GM19193 (cell line): Measurements from ENCODE around the gene CDC42SE1.

Experiments used
- POLR2A ChIP-seq: IDR thresholded peaks from 4 replicates; pipeline ENCODE4 v1.6.1; 2011; ENCODE audit not compliant: insufficient read depth, insufficient read length; ENCODE audit errors: extremely low read depth

Gene CDC42SE1

GRCh38 chr1:151059109-151060006 is at the start of gene CDC42SE1:
TSS of gene CDC42SE1 (minus strand) at chr1:151059622. CDS start at chr1:151055730, 3,892 bp downstream.
- TF ChIP-seq POLR2A, result peak; percentile 88

DNA sequence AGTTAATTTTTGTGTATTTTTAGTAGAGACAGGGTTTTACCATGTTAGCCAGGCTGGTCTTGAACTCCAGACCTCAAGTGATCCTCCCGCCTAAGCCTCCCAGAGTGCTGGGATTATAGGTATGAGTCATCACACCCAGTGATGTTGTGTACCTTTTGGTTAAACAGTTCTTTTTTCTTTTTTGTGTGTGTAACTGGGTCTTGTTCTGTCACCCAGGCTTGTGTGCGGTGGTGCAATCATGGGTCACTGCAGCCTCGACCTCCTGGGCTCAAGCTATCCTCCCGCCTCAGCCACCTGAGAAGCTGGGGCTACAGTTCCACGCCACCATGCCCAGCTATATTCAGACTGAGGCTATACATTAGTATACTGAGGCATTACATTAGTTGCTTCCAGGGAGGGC is 48.9 kb upstream of the CDC42SE1 start:
- TF ChIP-seq POLR2A, result no peak

DNA sequence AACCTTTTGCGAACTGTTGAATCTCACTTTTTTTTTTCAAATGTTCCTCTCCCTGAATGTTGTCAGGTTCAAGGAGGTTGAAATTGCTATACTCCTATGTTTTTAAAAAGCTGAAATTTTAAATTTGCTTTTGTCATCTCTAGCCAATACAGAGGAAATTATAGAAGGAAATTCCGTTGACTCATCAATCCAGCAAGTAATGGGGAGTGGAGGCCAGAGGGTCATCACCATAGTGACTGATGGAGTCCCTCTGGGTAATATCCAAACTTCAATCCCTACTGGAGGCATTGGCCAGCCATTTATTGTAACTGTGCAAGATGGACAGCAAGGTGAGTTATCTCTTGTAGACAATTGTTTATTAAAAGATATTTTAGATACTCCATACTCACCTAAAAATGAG is 47.5 kb upstream of the CDC42SE1 start:
- no peak for TF ChIP-seq POLR2A

DNA sequence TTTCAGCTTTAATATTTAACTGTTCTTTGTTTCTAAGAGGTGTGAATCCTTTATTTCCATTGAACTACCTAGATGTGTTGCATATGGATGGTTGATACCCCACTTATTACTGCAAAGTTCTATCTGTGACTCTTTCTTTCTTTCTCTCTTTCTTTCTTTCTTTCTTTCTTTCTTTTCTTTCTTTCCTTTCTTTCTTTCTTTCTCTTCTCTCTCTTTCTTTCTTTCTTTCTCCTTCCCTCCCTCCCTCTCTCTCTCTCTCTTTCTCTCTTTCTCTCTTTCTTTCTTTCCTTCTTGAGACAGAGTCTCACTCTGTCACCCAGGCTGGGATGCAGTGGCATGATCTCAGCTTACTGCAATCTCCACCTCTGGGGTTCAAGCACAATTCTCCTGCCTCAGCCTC is 45.2 kb upstream of the CDC42SE1 start:
- no peak for TF ChIP-seq POLR2A

DNA sequence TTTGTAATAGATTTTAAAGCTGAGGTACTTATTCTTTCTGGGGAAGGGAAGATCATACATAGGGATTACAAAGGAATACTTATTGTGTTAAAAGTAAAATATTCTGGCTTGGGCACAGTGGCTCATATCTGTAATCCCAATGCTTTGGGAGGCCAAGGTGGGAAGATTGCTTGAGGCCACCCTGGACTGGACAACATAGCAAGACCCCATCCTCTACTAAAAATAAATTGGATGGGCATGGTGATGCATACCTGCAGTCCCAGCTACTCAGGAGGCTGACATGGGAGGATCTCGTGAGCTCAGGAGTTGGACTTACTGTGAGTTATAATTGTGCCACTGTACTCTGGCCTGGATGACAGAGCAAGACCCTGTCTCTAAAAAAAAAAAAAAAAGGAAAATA is 38.7 kb upstream of the CDC42SE1 start:
- no peak for TF ChIP-seq POLR2A

DNA sequence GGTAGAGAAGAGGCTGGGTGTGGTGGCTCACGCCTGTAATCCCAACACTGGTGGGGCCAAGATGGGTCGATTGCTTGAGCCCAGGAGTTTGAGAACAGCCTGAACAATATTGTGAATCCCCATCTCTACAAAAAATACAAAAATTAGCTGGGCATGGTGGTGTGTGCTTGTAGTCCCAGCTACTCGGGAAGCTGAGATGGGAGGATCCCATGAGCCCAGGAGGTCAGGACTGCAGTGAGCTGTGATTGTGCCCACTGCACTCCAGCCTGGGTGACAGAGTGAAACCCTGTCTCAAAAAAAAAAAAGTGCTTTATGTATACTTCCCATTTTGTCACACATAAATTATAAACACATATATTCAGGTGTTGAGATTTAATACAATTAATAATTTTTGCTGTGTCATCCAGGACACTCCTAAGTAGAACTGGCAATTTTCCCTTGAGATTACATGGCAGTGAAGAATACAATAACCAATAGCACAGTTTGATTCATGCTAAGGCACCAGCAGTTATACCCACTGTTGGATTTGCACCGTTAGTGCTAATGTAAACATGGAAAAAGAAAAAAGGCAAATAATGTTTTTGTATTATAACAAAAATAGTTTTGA is 26.6 kb upstream of the CDC42SE1 start:
- TF ChIP-seq POLR2A, result no peak

DNA sequence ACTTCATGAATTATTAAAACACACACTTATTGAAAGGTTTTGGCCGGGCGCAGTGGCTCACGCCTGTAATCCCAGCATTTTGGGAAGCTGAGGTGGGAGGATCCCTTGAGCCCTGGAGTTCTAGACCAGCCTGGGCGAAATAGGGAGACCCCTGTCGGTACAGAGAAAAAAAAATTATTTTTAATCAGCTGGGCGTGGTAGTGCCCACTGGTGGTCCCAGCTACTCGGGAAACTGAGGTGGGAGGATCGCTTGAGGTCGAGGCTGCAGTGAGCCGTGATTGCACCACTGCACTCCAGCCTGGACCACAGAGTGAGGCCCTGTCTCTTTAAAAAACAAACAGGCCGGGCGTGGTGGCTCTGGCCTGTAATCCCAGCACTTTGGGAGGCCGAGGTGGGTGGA is 12.8 kb upstream of the CDC42SE1 start:
- no peak for TF ChIP-seq POLR2A

DNA sequence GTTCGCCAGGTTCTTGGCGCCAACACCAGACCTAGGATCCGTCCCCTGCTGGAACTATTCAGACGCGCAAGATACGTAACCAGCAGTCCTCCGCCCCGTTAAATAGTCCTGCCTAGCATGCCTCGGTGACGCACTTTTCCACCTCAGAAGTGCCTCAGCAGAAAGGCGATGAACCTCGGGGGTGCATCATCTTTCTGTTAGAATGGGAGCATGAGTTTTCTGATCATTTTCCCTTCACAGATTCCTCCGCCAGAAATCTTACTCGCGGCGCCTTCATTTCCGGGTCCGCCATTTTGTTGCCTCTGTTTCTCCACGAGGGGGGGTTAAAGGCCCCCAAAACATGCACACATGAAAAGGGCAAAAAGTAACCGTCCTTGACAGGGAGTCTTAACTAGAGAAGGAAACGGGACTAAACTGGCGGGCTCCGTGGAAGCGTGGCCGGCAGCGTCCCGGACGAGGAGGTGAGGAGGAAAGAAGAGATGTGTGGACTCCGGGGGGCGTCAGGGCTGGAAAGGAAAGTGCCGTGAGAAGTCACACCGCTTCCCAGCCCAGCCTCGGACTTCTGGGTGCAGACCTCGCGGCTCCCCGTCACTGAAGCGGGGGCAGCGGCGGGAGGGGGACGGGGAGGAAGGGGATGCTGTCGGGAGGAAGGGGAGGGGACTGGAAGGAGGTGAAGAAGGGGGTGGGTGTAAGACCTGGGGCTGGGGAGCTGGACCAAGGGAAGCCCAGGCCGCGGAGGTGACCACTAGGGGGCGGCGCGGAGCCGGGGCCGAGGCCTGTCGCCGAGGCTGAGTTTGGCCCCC is 11.3 kb upstream of the CDC42SE1 start, which contains the start of gene GABPB2:
TSS of gene GABPB2 (plus strand) at position 288 of the 803 bp plus-strand sequence. CDS start 17,429 bp downstream, outside the sequence.
- TF ChIP-seq POLR2A, result peak; percentile 43

DNA sequence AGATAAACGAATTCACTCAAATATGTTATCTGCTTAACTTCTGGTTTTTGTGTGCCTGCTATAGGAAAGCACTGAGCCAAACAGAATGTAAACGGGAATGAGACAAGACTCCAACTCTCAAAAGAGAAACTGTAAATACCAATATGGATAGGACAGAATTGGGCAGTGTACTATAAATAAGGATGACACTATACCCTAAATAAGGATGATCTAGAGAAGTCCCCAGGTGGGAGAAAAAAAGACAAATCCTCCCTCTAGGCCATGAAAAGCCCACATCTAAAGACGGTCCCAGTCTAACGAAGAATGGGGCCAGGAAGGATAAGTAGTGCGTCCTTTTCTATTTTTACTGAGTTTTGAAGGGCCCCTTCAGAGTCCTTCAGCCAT is 9.7 kb upstream of the CDC42SE1 start:
- no peak for TF ChIP-seq POLR2A

DNA sequence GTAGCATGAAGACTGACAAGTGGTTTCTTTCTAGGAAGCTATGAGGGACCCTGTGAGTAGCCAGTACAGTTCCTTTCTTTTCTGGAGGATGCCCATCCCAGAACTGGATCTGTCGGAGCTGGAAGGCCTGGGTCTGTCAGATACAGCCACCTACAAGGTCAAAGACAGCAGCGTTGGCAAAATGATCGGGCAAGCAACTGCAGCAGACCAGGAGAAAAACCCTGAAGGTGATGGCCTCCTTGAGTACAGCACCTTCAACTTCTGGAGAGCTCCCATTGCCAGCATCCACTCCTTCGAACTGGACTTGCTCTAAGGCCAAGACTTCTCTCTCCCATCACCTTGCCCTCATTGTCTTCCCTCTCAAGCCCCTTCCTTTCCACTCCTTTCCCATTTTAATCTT is 7.8 kb upstream of the CDC42SE1 start:
- TF ChIP-seq POLR2A, result no peak

DNA sequence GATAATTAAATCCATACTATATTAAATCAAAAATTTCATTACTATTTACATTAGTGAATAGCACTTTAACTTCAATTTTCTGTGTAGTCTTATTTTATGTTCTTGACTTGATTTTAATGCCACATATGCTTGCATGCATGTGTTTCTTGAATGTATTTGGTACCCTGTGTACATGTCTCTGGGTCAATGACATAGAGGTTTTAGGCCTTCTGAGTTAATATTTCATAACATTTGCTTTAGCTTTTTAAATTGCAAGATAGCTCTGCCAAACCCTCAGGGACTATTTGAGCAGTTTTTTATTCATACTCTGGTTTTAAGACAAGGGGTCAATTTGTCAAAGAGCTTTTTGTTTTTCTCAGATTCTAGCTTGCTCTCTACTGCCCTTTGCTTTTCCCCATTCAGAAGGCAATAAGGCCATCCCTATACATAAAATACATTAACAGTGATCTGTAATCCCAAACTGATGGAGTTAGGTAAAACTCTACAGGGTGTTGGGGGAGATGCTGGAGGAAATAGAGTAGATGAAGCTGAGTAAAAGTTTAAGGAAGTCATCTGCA is 5.7 kb upstream of the CDC42SE1 start:
- TF ChIP-seq POLR2A, result no peak

GRCh38 chr1:151062741-151063371 is 3.4 kb upstream of the CDC42SE1 start:
- TF ChIP-seq POLR2A, result no peak

- no peak for TF ChIP-seq POLR2A
Measured at GRCh38 chr1:151061704-151062103, 2.3 kb upstream of the CDC42SE1 start.

DNA sequence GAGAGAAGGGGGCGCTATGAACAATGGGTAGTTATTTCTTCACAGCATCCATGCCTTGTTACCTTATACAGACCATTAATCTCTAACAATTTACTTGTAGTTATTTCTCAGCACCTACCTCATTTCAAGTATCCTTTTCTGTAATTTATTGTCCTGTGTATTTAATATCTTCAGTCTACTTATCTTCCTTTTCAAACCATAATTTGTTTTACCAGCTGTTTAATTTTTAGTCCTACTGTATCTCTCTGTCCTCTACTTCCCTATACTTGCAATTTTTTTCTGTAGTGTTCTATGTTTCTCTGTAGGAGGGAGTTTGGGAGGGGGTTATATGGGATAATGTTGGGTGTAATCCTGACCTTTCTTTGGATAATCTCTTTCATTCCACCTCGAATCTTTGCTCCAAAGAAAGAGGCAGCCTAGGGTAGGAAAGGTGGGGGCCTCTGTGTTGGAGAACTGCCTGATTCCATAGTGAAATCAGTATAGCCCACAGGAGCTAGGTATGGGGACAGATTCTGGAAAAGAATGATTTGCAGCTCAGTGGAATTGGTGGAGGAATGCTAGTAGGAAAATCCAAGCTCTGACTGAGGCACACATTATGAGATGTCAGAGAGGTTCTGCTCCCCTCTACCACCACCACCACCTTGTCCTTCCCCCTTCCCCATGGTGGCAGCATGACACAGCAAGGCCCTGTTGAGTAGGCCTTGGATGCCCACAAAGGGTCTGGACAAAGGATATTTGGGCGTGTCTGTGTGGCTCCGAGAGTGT is 1.4 kb upstream of the CDC42SE1 start:
- no peak for TF ChIP-seq POLR2A

DNA sequence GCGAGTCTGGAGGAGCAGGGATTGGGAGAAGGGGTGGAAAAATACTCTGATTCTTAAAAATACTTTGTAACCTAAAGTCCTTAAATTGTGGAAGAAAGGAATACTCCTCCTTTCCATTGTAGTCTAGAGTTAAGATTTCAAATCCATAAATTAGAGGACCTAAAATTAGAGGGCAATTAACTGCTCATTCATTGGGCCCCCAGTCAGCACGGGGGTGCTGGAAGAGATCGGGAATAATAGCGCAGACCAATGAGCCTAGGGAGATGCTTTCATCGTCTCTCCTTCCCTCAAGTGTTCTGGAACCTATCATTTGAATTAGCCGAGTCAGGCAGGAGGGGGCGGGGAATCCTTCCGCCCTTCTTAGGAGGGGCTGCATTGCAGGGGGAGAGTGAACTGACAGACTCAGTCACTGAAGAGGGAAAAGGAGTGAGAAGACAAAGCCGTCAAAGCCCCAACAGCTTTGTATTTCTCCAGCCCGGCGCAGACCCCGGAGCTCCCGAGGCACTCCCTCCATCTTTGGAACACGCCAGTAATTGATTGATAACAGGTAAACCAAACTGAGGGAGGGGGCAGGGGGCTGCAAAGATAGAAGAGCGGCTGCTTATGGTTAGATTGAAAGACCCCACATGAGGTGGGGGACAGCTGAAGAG is 710 bp upstream of the CDC42SE1 start, which contains the start of gene MLLT11:
TSS of gene MLLT11 (plus strand) at position 391 of the 650 bp plus-strand sequence. CDS start 6,828 bp downstream, outside the sequence.
- peak; percentile 28 for TF ChIP-seq POLR2A
